HG02884 (cell line): ENCODE data around the gene DOCK3.
A peak's percentile ranks its signal among the peaks of the same experiment; 100 is the strongest.

ENCODE experiments used
- ATAC-seq: cut with Tn5 transposase; IDR thresholded peaks from one replicate; pipeline ENCODE4 v1.9.1; 2021; ENCODE audit warnings: mild to moderate bottlenecking, moderate library complexity; ENCODE audit not compliant: unreplicated experiment

DOCK3 gene

GRCh38 chr3:50674349-50675178 lies at the start of gene DOCK3:
TSS of gene DOCK3 (plus strand) at chr3:50674927. CDS start at chr3:50675264, 337 bp downstream.
- ATAC-seq, result peak; percentile 68

GRCh38 chr3:50625231-50626182 lies 49.2 kb upstream of the DOCK3 start:
- ATAC-seq, result no peak

- ATAC-seq, result no peak
Measured at GRCh38 chr3:50626401-50626800, 48.3 kb upstream of the DOCK3 start.

- ATAC-seq, result no peak
Measured at GRCh38 chr3:50627407-50628051, 47.2 kb upstream of the DOCK3 start.

- no peak for ATAC-seq
Measured at GRCh38 chr3:50628601-50629000, 46.1 kb upstream of the DOCK3 start.

GRCh38 chr3:50630394-50630793 lies 44.3 kb upstream of the DOCK3 start:
- no peak for ATAC-seq

GRCh38 chr3:50630877-50631276 lies 43.9 kb upstream of the DOCK3 start:
- ATAC-seq, result no peak

GRCh38 chr3:50632450-50632849 lies 42.3 kb upstream of the DOCK3 start:
- ATAC-seq, result no peak

- no peak for ATAC-seq
Measured at GRCh38 chr3:50633230-50633790, 41.4 kb upstream of the DOCK3 start.

- ATAC-seq, result no peak
Measured at GRCh38 chr3:50635066-50635465, 39.7 kb upstream of the DOCK3 start.

- ATAC-seq, result no peak
Measured at GRCh38 chr3:50637011-50637410, 37.7 kb upstream of the DOCK3 start.

- no peak for ATAC-seq
Measured at GRCh38 chr3:50637945-50638344, 36.8 kb upstream of the DOCK3 start.

- no peak for ATAC-seq
Measured at GRCh38 chr3:50639055-50639494, 35.7 kb upstream of the DOCK3 start.

GRCh38 chr3:50642382-50642781 lies 32.3 kb upstream of the DOCK3 start:
- ATAC-seq, result no peak

GRCh38 chr3:50644561-50644960 lies 30.2 kb upstream of the DOCK3 start:
- no peak for ATAC-seq

- ATAC-seq, result no peak
Measured at GRCh38 chr3:50645378-50645777, 29.3 kb upstream of the DOCK3 start.

- no peak for ATAC-seq
Measured at GRCh38 chr3:50648313-50648712, 26.4 kb upstream of the DOCK3 start.

GRCh38 chr3:50648944-50649343 lies 25.8 kb upstream of the DOCK3 start:
- ATAC-seq, result no peak

GRCh38 chr3:50649451-50649931 lies 25.2 kb upstream of the DOCK3 start:
- no peak for ATAC-seq

- ATAC-seq, result no peak
Measured at GRCh38 chr3:50650018-50650417, 24.7 kb upstream of the DOCK3 start.

GRCh38 chr3:50651445-50651844 lies 23.3 kb upstream of the DOCK3 start:
- ATAC-seq, result no peak
